Left colon (tissue), 2 donors: ENCODE data around the gene ALKBH3. TPM values are rescaled to one million over a fixed set of nuclear protein-coding genes. Genes with fewer than 3 reads are reported as not detected.

Source experiments
- ATAC-seq: fragments of 200-7000 bp; cut with Tn5 transposase; one replicate; pipeline ENCODE4 v1.9.1; 2020; ENCODE audit warnings: mild to moderate bottlenecking, moderate library complexity
- DNase-seq, 2 donors: peaks; one replicate each; pipeline ENCODE4 v3.0.0-alpha.2; 2020
- intact Hi-C, 2 donors: fragments of 100-400 bp; cut with DNase I in 1 of 2; cut with micrococcal nuclease in 1 of 2; formaldehyde crosslinking; loops; one replicate each; pipeline versions ENCODE4 v1.11.2 to v1.14.0; 2022; cut with DNase I, micrococcal nuclease
- long read RNA-seq: library from polyadenylated mRNA; unstranded; transcript quantifications from one replicate; pipeline ENCODE4 v2.0.0, GENCODE V29; 2021
- total RNA-seq, 2 donors: library from RNA; stranded (reverse); fragmentation: NEBNext Ultra II Directional; extraction: Animal tissue kit (Norgen Biotek cat#: 25700); gene quantifications; one replicate each; pipeline ENCODE4 v1.2.1, GENCODE V29; 2021
- donor health status: DM: no; HTN: no; CAD: no.
- donor health status: DM: yes; HTN: yes; CAD: no.

The ALKBH3 gene
- total RNA-seq, result 10 to 100 TPM; 22.7 to 29.9 TPM
- long read RNA-seq, partial matches to known transcripts, result 1 of 12 reads
- long read RNA-seq, other reads (novel, unspliced or antisense), result 7 of 12 reads

DNA sequence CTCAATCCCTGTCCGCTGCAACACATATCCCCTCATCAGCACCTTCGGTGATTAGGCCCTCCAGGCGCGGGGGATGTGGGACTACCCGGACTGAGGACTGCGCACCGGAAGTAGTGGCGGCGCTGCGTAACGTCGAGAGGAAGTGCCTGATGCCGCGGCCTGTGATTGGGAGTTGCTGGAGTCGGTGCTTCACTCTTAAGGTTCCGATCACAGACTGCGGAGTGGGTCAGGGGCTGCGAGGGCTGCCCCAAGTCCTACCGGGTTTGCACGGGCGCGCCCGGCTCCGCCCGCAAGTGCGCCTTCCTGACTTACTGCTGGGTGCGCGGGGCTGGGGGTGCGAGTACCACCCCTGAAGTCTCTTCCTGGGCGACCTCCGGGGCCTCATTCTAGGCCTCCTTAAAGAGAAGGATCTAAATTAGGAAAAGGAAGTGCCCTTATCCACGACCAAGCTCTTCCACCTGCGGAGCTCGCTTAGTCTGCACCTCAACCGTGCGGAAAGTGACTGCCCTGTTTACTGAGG is at the start of gene ALKBH3:
TSS of gene ALKBH3 (plus strand) at position 192 of the 520 bp plus-strand sequence. CDS start 1,822 bp downstream, outside the sequence.
- DNase-seq, result peak; percentile 88 to 93
- ATAC-seq, result peak; percentile 100
- intact Hi-C loops, result loop anchor here in 1 of 2 donors (10.0 kb wide), 1 partner anchor 154 kb away; no protein-coding TSS in a partner anchor

DNA sequence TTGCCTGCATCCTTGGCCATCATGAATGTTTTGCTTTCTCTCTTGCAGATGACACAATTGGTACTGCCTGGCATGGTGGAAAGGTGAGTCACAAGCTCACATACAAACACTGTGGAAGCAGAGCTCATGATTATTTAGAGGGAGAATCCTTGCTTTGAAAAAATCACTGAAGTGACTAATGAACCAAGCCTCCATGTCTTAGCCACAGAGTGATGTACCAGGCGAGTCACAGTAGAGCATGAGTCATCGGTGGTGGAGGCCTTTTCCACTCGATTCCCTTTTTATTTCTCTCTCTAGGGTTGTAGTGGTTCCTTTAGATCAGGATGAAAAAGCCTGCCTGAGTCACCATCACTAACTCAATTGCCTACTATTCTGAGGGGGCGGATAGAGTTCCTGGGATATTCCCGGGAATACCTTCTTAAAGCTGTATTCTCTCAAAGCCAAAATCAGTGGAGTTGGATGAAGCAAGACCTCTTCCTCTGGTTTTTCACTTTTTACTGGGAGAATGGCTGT is 49.6 kb upstream of the ALKBH3 start:
- intact Hi-C loops, result no loop called here
- peak; percentile 17 for ATAC-seq
- no peak for DNase-seq

GRCh38 chr11:43832536-43832935 is 48.1 kb upstream of the ALKBH3 start:
- intact Hi-C loops, result no loop called here
- no peak for DNase-seq
- ATAC-seq, result no peak

GRCh38 chr11:43833657-43834073 is 47.0 kb upstream of the ALKBH3 start:
- ATAC-seq (peak; percentile 61), DNase-seq (no peak)
- intact Hi-C loops, result no loop called here

DNA sequence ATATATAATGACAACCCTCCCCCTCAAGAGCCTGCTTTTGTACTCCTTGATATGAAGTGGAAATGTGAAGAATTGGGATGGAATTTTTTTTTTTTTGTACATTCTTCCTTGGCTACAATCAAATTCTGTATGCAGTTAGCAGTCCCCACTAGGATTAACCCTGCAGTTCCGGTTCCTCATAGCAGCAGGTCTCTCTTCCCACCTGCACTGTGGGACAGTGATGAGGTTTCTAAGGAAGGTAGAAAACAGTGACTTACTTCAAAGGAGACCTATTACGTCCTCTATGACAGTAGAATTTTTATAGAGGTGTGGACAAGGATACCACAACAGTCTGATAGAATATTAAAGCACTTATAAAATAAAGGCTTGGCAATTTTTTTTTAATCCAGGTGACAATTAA is 46.3 kb upstream of the ALKBH3 start:
- intact Hi-C loops, result no loop called here
- no peak for ATAC-seq
- no peak for DNase-seq

DNA sequence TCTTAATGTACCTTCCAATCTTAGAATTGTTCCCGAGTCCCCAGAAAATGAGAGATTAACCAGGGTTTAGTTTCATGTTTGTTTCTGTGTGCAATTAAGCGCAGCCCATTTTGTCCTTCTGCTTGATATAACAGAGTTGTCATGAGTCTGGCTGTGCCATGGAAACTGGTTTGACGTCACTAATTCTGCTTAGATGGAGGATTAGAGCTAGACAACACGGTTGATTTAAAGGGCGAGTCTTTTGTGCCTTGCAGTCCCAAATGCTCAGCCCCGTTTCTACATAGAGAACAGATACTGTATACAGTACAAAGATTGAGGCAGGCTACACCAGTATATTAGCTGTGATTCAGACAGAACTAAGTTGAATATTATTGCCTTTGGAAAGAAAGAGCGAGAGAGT is 45.5 kb upstream of the ALKBH3 start:
- no peak for DNase-seq
- intact Hi-C loops, result no loop called here
- ATAC-seq, result peak; percentile 26

DNA sequence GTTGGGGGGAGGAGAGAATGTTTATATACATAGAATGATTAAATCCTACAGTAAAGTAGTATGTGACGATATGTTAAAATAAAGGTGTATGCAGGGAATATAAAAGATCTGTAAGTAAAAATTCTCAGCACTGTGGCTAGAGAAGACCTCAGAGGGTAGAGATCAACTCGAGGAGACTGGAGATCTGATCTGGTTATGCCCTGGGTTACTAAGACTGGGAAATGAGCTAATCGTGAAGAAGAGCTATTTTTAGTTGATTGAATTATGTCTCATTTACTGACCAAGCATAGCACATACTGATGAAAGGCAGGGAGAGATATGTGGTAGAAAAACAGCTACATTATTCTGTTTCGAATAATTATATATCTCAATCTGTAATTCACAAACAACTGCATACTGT is 42.8 kb upstream of the ALKBH3 start:
- DNase-seq, result no peak
- intact Hi-C loops, result no loop called here
- no peak for ATAC-seq

- intact Hi-C loops, result no loop called here
- ATAC-seq, result no peak
- DNase-seq, result no peak
Observed at GRCh38 chr11:43842021-43842420, 38.6 kb upstream of the ALKBH3 start.

GRCh38 chr11:43845816-43846215 is 34.8 kb upstream of the ALKBH3 start:
- intact Hi-C loops, result no loop called here

DNA sequence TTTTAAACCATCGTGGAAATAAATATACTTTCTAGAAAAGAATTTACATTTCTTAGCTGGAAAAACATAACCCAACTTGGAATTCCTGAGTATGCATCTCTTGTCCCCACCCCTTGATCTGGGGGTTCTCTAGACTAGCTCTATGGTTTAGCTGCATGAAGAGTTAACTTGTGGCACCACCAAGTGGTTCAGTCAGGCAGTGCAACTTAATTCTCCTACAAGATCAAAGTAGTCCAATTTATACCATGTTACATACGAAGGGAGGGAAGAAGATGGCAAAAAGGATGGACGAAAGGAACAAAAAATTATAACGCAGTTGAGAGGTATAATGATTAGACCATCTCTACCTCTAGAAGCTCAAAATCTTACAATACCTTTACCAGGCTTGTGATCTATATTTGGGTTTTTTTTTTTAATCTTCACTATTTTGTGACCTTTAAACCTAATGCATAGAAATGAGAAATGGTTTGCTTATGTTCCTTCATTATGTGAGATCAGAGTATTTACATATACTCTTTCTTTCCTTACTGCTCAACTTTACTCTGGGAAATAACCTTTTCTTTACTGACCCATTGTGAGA is 28.5 kb upstream of the ALKBH3 start:
- DNase-seq, result peak in 1 of 2 donors; percentile 59
- intact Hi-C loops, result no loop called here

More at GRCh38 chr11:43845816-43846215, 34.8 kb upstream of the ALKBH3 start:
- DNase-seq (no peak), ATAC-seq (no peak)

DNA sequence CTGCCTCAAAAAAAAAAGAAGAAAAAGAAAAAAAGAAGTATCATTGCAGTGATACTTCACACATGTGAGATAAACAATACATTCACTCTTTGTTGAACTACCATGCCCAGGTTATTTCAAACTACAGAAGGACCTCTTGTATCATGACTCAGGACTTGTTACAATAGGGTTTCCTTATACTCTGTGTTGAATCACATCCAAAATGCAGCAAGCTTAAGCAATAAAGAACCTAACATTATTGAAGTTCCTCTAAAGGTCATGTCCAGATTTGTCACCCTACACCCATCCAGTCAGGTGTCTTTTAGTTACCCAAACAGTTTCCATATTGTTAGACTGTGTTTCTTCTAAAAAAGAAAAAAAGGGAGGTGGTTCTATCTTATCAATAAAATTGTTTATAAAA is 26.9 kb upstream of the ALKBH3 start:
- intact Hi-C loops, result no loop called here
- DNase-seq (no peak), ATAC-seq (no peak)

More for the DNA sequence above, 28.5 kb upstream of the ALKBH3 start:
- peak; percentile 69 for ATAC-seq

GRCh38 chr11:43856993-43857392 is 23.6 kb upstream of the ALKBH3 start:
- no peak for ATAC-seq
- intact Hi-C loops, result no loop called here
- no peak for DNase-seq

DNA sequence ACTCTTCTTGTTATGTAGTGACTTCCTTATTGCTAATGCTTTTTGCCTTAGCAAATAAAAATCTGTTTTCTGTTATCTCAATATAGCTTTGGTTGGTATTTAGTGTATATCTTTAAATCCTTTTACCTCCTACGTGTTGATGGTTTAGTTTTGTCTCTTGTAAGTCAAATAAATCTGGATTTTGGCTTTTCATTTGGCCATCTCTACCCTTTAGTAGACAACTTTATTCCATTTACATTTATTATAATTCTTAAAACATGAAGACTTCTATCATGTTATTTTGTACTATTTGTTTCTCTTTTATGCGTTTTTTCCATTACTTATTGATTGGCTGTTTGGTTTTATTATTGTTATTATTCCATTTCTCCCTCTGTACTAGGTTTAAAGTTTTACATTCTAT is 19.5 kb upstream of the ALKBH3 start:
- intact Hi-C loops, result no loop called here
- DNase-seq (no peak), ATAC-seq (no peak)

GRCh38 chr11:43866520-43866919 is 14.1 kb upstream of the ALKBH3 start:
- intact Hi-C loops, result no loop called here
- DNase-seq (no peak), ATAC-seq (no peak)

GRCh38 chr11:43866969-43867368 is 13.7 kb upstream of the ALKBH3 start:
- intact Hi-C loops, result no loop called here
- no peak for DNase-seq

GRCh38 chr11:43868852-43869567 is 11.6 kb upstream of the ALKBH3 start:
- ATAC-seq, result peak; percentile 48
- no peak for DNase-seq
- intact Hi-C loops, result no loop called here

More at GRCh38 chr11:43866969-43867368, 13.7 kb upstream of the ALKBH3 start:
- no peak for ATAC-seq

DNA sequence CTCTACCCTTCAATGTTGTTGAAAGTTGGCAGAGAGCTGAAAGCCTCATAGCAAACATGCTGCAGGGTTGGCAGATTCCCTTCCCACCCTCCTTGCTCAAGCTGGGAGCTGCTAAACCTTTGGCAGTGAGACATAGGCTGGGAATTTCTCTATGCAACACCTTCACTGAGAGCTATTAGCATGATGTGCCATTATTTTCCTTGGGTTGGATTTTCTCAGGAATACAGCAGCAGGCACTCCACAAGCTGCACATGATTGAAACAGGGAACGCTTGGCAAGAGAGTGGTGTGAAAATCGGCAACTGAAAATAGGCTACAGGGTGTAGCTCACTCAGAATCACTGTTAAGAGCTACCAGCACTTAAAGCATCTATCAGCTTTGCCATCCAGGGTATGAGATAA is 9.6 kb upstream of the ALKBH3 start:
- intact Hi-C loops, result no loop called here
- ATAC-seq (no peak), DNase-seq (no peak)

DNA sequence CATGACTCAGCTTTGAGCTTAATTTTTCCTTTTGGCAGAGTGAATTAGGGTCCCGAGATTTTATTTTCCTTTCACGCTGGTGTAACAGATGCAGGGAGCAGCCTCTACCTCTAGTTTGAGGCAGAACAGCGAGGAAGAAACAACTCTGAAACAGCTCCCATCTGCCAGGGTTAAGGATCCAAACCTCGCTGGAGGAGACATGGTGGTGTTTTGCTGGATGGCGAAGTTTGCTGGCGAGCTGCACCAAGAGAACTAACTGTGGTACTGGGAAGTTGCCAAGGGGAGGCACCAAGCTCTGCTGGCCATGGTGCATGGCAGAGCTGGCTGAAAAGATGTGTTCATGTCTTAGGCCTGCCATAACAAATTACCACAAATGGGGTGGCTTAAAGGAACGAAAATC is 7.6 kb upstream of the ALKBH3 start:
- intact Hi-C loops, result no loop called here
- DNase-seq (no peak), ATAC-seq (no peak)

- intact Hi-C loops, result no loop called here
- DNase-seq, result no peak
- ATAC-seq, result no peak
Observed at GRCh38 chr11:43874078-43874477, 6.6 kb upstream of the ALKBH3 start.

- ATAC-seq (no peak), DNase-seq (no peak)
- intact Hi-C loops, result no loop called here
Observed at GRCh38 chr11:43874738-43875137, 5.9 kb upstream of the ALKBH3 start.
